UCSD-AML1 (cell line): ENCODE results near the gene ZFP36L2.
"Not testable (repeated sequence)": the region's sequence is repeated elsewhere in the genome, so short reads cannot be mapped to it uniquely, and the experiment has no call there.

Source experiments
- DNase-seq: peaks from one replicate; lab custom pipeline; 2025; ENCODE audit not compliant: unreplicated experiment; lab: John Stamatoyannopoulos, UW

ZFP36L2 gene

DNA sequence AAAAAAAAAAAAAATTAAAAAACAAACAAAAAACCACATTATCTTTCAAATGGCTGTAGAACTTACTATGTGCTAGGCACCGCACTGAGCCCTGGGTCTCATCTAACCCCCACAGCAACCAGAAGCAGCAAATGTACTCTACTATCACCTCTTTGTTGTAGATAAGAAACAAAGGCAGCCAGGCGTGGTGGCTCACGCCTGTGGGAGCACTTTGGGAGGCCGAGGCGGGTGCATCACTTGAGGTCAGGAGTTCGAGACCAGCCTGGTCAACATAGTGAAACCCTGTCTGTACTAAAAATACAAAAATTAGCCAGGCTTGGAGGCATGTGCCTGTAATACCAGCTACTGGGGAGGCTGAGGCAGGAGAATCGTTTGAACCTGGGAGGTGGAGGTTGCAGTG is 36.5 kb downstream of the ZFP36L2 start:
- DNase-seq = not testable (repeated sequence)

GRCh38 chr2:43188561-43189386 is 37.6 kb downstream of the ZFP36L2 start:
- DNase-seq = no peak

DNA sequence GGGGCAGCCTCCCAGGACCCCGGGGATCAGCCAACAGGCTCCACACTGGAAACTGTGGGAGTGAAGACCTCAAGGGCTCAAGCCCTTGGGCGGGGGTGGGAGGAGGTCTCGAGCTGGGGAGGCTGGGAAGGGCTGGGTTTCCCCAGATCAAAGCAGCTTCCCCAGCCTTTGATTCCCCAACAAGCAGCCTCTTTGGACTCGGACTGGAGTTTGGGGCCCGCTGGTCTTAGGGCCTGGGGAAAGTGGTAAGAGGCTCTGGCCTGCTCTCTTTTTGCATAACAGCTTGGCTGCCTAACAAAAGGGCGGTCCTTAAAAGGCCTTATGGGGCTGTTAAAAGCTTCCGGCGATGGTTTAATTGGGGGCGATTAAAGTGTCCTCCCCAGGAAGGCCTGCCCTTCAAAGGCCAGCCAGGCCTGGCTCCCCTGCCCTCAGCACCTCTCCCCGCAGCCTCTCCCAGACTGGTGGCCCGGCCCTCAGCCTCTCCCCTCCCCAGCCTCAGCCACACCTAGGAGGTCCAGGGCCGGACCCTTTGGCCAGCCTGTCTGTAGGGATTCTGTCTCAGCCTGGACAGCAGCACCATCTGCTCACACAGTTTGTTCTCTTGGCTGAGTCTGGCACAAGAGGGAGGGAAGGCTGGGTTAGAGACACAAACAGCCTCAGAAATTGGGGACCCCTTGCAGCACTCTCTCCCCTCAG is 39.6 kb downstream of the ZFP36L2 start:
- DNase-seq = no peak

DNA sequence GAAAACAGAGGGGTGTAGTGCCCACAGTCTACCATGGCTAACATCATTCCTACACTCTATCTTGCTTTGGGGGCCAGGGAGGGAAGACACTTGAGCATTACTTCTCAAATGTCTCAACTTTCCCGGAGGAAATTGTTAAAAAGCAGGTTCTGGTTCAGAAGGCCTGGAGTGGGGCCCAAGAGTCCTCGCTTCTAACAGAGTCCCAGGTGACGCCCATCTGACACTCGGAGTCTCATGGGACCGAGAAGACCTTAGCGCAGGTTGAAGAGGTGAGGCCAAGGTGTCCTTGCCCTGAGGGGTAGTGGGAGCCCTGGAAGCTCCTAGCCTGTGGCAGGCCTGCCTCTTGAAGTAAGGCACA is 40.1 kb downstream of the ZFP36L2 start:
- no peak for DNase-seq

DNA sequence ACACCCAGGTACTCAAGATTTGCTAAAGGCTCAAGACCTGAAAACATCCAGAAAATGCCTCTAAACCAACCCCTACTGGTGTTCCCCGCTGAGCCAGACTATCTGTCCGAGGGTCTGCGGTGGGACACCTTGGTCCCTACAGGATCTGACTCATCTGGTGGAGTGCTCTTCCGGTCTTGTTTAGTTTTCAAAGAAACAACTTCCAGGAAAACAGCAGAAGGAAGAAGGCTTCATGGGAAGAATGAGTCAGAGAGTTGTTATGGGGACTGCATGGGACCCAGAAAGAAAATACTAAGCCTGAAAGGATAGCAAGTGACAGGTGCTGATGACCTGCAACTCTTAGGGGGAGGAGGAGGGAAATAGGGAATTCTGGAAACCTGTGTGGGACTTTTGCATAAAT is 41.3 kb downstream of the ZFP36L2 start:
- no peak for DNase-seq

DNA sequence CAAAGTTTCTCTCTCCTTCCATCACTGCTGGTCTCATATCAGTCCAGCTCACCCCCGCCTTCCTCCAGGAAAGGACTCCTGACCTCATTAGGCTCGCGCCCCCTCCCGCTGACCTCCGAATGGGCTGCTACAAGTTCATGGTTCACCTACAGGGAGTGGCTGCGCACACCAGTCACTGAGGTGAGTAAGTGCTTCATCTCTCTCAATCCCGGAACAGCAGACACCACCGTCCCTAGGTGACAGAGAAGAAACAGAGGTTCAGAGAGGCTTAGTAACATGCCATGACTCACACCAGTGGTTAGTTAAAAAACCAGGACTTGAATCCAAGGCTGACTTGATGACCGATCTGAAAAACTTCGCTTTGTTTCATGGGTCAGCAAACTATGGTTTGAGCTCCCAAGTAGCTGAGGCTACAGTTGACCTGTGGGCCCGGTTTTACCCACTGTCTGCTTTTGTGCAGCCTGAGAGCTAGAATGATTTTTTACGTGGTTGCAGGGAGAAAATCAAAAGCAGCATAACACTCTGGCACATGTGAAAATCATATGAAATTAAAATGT is 42.0 kb downstream of the ZFP36L2 start:
- DNase-seq = no peak

DNA sequence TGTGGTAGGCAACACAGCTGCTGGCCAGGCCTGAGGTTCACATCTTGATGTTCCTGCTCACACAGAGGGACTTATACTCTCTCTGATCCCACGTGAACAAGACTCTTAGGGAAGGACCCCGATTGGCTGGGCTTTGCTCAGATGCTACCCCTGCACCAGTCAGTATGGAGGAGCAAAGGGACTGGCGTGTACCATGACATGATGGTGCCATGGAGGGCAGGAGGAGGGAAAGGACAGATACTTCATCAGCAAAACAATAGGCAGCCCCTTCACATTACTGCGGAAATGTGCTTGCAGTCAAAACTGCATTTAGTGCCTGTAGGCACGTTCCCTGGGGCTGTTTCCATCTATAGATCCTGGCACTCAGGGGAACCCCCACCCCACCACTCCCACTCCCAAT is 42.7 kb downstream of the ZFP36L2 start:
- DNase-seq = no peak

DNA sequence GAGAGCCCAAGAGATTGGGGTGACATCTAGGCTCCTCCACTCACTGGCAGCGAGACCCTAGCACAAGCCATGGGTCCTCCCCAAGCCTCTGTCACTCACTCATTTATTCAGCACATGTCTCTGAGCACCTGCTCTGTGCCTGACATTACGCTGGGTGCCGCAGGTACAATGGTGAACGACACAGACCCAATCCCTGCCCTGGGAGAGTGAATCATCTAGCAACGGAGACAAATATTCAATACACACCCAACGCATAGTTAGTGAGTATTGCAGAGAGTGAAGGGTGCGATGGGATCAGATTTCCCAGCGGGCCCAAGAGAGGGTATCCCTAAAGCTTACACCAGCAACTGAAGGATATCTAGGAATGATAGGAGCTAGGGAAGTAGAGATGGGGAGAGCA is 45.5 kb downstream of the ZFP36L2 start:
- no peak for DNase-seq

GRCh38 chr2:43179942-43180341 is 46.5 kb downstream of the ZFP36L2 start:
- DNase-seq = no peak

GRCh38 chr2:43178602-43179542 is 47.5 kb downstream of the ZFP36L2 start:
- DNase-seq = peak; percentile 50

- DNase-seq = no peak
Observed at GRCh38 chr2:43178055-43178598, 48.3 kb downstream of the ZFP36L2 start.

GRCh38 chr2:43176449-43176848 is 50.0 kb downstream of the ZFP36L2 start:
- no peak for DNase-seq

GRCh38 chr2:43175876-43176275 is 50.5 kb downstream of the ZFP36L2 start:
- DNase-seq = no peak

GRCh38 chr2:43175020-43175441 is 51.4 kb downstream of the ZFP36L2 start:
- no peak for DNase-seq

DNA sequence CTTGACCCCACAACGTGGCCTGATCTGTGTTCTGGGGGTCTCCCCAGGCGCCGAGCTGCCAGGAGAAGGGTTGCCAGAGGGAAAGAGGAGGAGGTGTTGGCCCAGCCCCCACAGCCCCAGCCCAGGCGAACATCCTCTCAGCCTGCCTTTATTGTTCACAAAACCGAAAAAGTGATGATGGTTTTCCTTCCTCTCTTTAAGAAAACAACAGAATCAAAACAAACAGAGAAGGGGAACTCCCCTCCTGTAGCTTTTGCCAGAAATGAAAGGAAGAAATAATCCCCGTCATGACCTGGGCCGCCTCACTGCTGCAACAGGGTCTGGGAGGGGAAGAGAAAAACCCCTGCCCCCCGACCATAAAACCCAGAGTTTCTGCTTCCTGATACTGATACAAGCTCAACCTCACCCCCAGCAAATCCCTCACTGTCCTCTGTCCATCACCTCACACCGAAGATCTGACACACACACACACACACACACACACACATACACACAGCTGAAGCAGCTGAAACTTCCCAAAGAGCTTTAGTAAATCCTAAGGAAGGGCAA is 52.0 kb downstream of the ZFP36L2 start:
- no peak for DNase-seq
